Naive thymus-derived CD4-positive, alpha-beta T cell (primary cell): ENCODE data around the gene KDM2A. TPM values are rescaled to one million over a fixed set of nuclear protein-coding genes. Genes with fewer than 3 reads are reported as not detected.
A peak's percentile ranks its signal among the peaks of the same experiment; 100 is the strongest.

Source experiments
- ATAC-seq: fragments of 150-1000 bp; cut with Tn5 transposase; 2 replicates; pipeline ENCODE4 v1.10.0; 2021; ENCODE audit warnings: mild to moderate bottlenecking, moderate library complexity
- CTCF ChIA-PET: fragments of 350-600 bp; sonication (Branson Sonifier 250); formaldehyde crosslinking; loops from one replicate; lab custom pipeline; 2021; ENCODE audit warnings: antibody characterized with exemption; lab: Charles Lee
- POLR2A ChIA-PET: fragments of 350-600 bp; sonication (Branson Sonifier 250); formaldehyde crosslinking; loops from one replicate; lab custom pipeline; 2021; ENCODE audit warnings: antibody characterized with exemption, inconsistent platforms; lab: Charles Lee
- DNase-seq, 9 donors: peaks; one replicate each; pipeline versions ENCODE4 v3.0.0 to v3.0.0-alpha.2; 2020 to 2022; ENCODE audit warnings: mixed read lengths in 1 of 9
- H3K27ac ChIP-seq: one replicate; pipeline ENCODE4 v1.7.0; 2013; ENCODE audit warnings: mild to moderate bottlenecking, low read depth, low read length, moderate library complexity
- H3K27me3 ChIP-seq, 2 donors: one replicate each; pipeline ENCODE4 v1.7.0; 2013; ENCODE audit warnings: low read length in 2 of 2, mild to moderate bottlenecking in 2 of 2, moderate library complexity in 2 of 2; ENCODE audit not compliant: control insufficient read depth in 2 of 2, insufficient read depth in 2 of 2
- H3K36me3 ChIP-seq, 3 experiments: 1 replicate in 2 of 3; 2 replicates in 1 of 3; pipeline ENCODE4 v1.7.0; 2013; ENCODE audit warnings: low read length in 3 of 3, mild to moderate bottlenecking in 3 of 3, moderate library complexity in 1 of 3; ENCODE audit not compliant: insufficient read depth in 3 of 3, control insufficient read depth in 2 of 3
- H3K4me1 ChIP-seq, 2 donors: one replicate each; pipeline ENCODE4 v1.7.0; 2013; ENCODE audit warnings: low read length in 2 of 2, mild to moderate bottlenecking in 2 of 2, moderate library complexity in 1 of 2; ENCODE audit not compliant: control insufficient read depth in 2 of 2, insufficient read depth in 2 of 2
- H3K4me3 ChIP-seq: 2 replicates; pipeline ENCODE4 v1.7.0; 2013; ENCODE audit warnings: mild to moderate bottlenecking, low read length
- H3K9me3 ChIP-seq, 3 experiments: 1 replicate in 2 of 3; 2 replicates in 1 of 3; pipeline ENCODE4 v1.7.0; 2013; ENCODE audit warnings: low read length in 3 of 3; ENCODE audit not compliant: control insufficient read depth in 2 of 3
- H3K27ac Mint-ChIP-seq, 9 donors: one replicate each; pipeline ENCODE4 v1.8.0; 2020 to 2022; ENCODE audit warnings: mixed read lengths in 9 of 9, mild to moderate bottlenecking in 8 of 9, moderate library complexity in 5 of 9, inconsistent platforms in 2 of 9
- H3K27me3 Mint-ChIP-seq, 5 donors: one replicate each; pipeline ENCODE4 v1.8.0; 2021 to 2022; ENCODE audit warnings: mixed read lengths in 5 of 5, mild to moderate bottlenecking in 1 of 5
- H3K36me3 Mint-ChIP-seq, 5 donors: one replicate each; pipeline ENCODE4 v1.8.0; 2020 to 2022; ENCODE audit warnings: mixed read lengths in 5 of 5, mild to moderate bottlenecking in 3 of 5, inconsistent platforms in 1 of 5
- H3K4me1 Mint-ChIP-seq, 7 donors: one replicate each; pipeline ENCODE4 v1.8.0; 2020 to 2022; ENCODE audit warnings: mixed read lengths in 7 of 7, mild to moderate bottlenecking in 3 of 7, inconsistent platforms in 1 of 7
- H3K4me3 Mint-ChIP-seq, 10 donors: one replicate each; pipeline ENCODE4 v1.8.0; 2020 to 2022; ENCODE audit warnings: mild to moderate bottlenecking in 10 of 10, mixed read lengths in 10 of 10, moderate library complexity in 6 of 10, inconsistent platforms in 2 of 10
- H3K9me3 Mint-ChIP-seq, 11 donors: one replicate each; pipeline ENCODE4 v1.8.0; 2020 to 2022; ENCODE audit warnings: mixed read lengths in 11 of 11, mild to moderate bottlenecking in 4 of 11, inconsistent platforms in 1 of 11, moderate library complexity in 1 of 11
- intact Hi-C, 2 donors: fragments of 100-400 bp; cut with micrococcal nuclease; formaldehyde crosslinking; loops; one replicate each; pipeline ENCODE4 v1.15.1; 2023
- polyA plus RNA-seq, 2 donors: library from polyadenylated mRNA; unstranded; fragments of 300-500 nt; fragmentation: Illumina TruSeq; gene quantifications; one replicate each; pipeline ENCODE4 v1.2.3, GENCODE V29; 2021
- total RNA-seq, 6 experiments: library from RNA in 5 of 6; stranded (reverse) in 5 of 6; gene quantifications; 1 replicate in 5 of 6; 2 replicates in 1 of 6; pipeline ENCODE4 v1.2.3 and lab custom pipeline; 2021 to 2026

The KDM2A gene
- total and polyA plus RNA-seq, 7 experiments from 2014 or later = 8.7 to 298 (median 223) TPM

DNA sequence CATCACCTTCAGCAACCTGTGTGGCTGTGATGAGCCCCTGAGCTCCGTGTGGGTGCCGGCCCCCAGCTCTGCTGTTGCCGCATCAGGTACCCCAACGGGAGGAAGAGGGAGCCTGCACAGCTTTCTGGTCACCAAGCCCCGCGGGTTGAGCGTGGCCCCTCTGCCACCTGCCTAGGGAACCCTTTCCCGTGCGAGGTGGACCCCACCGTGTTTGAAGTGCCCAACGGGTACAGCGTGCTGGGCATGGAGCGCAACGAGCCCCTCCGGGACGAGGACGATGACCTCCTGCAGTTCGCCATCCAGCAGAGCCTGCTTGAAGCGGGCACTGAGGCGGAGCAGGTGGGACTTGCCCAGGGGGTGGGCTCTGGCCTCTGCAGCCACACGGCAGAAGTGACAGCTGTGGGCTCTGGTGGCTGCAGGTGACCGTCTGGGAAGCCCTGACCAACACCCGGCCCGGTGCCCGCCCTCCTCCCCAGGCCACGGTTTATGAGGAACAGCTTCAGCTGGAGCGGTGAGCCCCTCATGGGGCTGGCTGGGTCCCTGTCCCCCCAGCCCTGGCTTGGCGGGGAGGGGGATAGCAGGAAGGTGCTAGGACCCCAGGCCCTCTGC is 182.4 kb downstream of the KDM2A start:
- Mint-ChIP-seq H3K27ac (no peak overlapping the region), H3K4me3 (peak overlapping the region in 1 of 10 donors; percentile 4), H3K4me1 (peaks cover 3 to 29% (median 20%) of the 10 kb centered on the region in 7 donors), H3K27me3 (no peaks in the 10 kb centered on the region), H3K36me3 (peaks cover 5 to 28% (median 13%) of the 10 kb centered on the region in 5 donors), H3K9me3 (peaks cover 0 to 8% (median 3%) of the 10 kb centered on the region in 11 donors)
- Histone ChIP-seq H3K27ac (no peak overlapping the region), H3K4me1 (peaks cover 6 to 9% of the 10 kb centered on the region in 2 donors), H3K9me3 (no peaks in the 10 kb centered on the region), H3K4me3 (no peak overlapping the region), H3K36me3 (peaks cover 0 to 47% (median 21%) of the 10 kb centered on the region in 3 experiments), H3K27me3 (no peaks in the 10 kb centered on the region)
- ATAC-seq (no peak), DNase-seq (no peak)
- CTCF ChIA-PET = interaction anchor here (0.6 kb wide), 1 partner anchor 1970 kb away, joined by 3 read pairs; no protein-coding TSS in a partner anchor
- POLR2A ChIA-PET = interaction anchor here (0.6 to 10.1 kb wide), 7 partner anchors 12 to 61 kb away, joined by 3 to 124 read pairs (median 8); partner anchors contain the start of gene ANKRD13D
- intact Hi-C loops = no loop called here

DNA sequence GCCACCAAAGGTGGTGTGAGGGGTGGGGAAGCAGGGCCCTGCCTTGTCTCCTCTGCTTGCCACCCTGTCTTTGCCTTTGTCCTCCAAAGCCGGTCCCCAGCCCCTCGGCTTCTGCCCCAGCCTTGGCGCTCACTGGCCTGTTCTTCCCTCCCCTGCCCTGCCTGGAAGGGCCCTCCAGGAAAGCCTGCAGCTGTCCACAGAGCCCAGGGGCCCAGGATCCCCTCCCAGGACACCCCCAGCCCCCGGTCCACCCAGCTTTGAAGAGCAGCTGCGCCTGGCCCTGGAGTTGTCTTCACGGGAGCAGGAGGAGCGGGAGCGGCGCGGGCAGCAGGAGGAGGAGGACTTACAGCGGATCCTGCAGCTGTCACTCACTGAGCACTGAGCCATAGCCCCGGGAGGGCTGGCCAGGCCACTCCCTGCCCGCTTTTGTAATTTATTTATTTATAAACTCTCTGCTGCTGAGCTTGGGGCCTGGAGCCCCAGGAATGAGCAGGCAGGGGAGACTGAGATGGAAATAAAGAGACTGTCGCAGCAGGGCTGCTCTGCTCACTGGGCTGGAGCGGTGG is 183.0 kb downstream of the KDM2A start:
- no peak for ATAC-seq
- Histone ChIP-seq H3K27ac (peak overlapping the region; percentile 76), H3K9me3 (no peaks in the 10 kb centered on the region), H3K36me3 (peaks cover 0 to 41% (median 14%) of the 10 kb centered on the region in 3 experiments), H3K4me3 (no peak overlapping the region), H3K27me3 (no peaks in the 10 kb centered on the region), H3K4me1 (peaks cover 6 to 9% of the 10 kb centered on the region in 2 donors)
- H3K9me3 Mint-ChIP-seq = peaks cover 0 to 1% (median 0%) of the 10 kb centered on the region in 11 donors
- POLR2A ChIA-PET = interaction anchor here (0.6 to 10.1 kb wide), 9 partner anchors 10 to 63 kb away, joined by 3 to 124 read pairs (median 6); partner anchors contain the start of gene ANKRD13D
- H3K27ac Mint-ChIP-seq = peak overlapping the region in 5 of 9 donors; percentile 17 to 74 (median 62)
- intact Hi-C loops = no loop called here
- H3K36me3 Mint-ChIP-seq = peaks cover 1 to 21% (median 7%) of the 10 kb centered on the region in 5 donors
- DNase-seq = no peak
- peaks cover 2 to 23% (median 15%) of the 10 kb centered on the region in 7 donors for H3K4me1 Mint-ChIP-seq
- CTCF ChIA-PET = interaction anchor here (0.6 to 2.0 kb wide), 4 partner anchors 14 to 39 kb away, joined by 3 to 6 read pairs (median 5); no protein-coding TSS in a partner anchor
- H3K27me3 Mint-ChIP-seq = no peaks in the 10 kb centered on the region
- peak overlapping the region in 8 of 10 donors; percentile 25 to 79 (median 66) for H3K4me3 Mint-ChIP-seq

- Mint-ChIP-seq H3K27ac (peak overlapping the region in 6 of 9 donors; percentile 17 to 74 (median 55)), H3K9me3 (no peaks in the 10 kb centered on the region), H3K27me3 (no peaks in the 10 kb centered on the region), H3K36me3 (peaks cover 0 to 19% (median 6%) of the 10 kb centered on the region in 5 donors), H3K4me1 (peaks cover 2 to 21% (median 12%) of the 10 kb centered on the region in 7 donors), H3K4me3 (peak overlapping the region; percentile 25 to 79 (median 64))
- Histone ChIP-seq H3K4me1 (peaks cover 6 to 9% of the 10 kb centered on the region in 2 donors), H3K9me3 (no peaks in the 10 kb centered on the region), H3K36me3 (peaks cover 0 to 40% (median 13%) of the 10 kb centered on the region in 3 experiments), H3K27ac (peak overlapping the region; percentile 76), H3K27me3 (no peaks in the 10 kb centered on the region), H3K4me3 (peak overlapping the region; percentile 61)
- ChIA-PET CTCF (interaction anchor here (0.6 to 2.0 kb wide), 4 partner anchors 14 to 40 kb away, joined by 3 to 6 read pairs (median 5); no protein-coding TSS in a partner anchor), POLR2A (interaction anchor here (0.5 to 10.1 kb wide), 14 partner anchors 9 to 79 kb away, joined by 3 to 124 read pairs (median 4); partner anchors contain the start of genes ANKRD13D and POLD4)
- ATAC-seq = peak; percentile 65
- DNase-seq = peak in 2 of 9 donors; percentile 8 to 23
- intact Hi-C loops = loop anchor here in 1 of 2 donors (1.0 kb wide), 2 partner anchors 13 to 15 kb away; partner anchors contain the start of gene ANKRD13D
These were observed 183.6 kb downstream of the KDM2A start for GRCh38 chr11:67302571-67303131.

DNA sequence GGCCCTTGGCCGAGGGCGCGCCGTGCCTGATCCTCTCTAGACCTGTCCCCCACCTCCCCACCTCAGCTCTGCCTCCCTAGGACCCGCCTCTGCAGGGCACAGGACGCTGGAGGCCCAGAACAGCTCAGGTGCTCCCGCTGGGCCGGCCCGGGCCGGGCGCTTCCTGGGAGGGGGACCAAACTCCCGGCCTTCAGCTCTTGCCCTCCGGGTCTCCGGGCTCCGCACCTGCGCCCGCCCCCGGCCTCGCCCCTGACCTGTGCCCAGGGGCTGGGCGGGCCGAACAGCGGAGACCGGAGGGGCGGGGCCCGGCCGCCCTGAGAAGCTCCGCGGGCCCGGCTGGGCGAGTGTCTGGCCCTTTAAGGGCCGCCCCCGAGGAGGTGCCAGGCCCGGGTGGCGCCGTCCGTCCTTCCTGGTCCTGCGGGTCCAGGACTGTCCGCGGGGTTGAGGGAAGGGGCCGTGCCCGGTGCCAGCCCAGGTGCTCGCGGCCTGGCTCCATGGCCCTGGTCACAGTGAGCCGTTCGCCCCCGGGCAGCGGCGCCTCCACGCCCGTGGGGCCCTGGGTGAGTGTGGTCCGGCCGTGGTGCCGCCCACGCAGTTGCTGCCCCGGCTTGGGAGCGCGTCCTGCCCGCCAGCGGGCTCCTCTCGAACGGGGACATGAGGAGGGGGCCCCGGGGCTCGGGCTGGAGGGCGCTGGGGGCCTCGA is 184.2 kb downstream of the KDM2A start, which contains the start of gene SSH3:
Gene SSH3, plus strand, starts transcription at position 399 of the 703 bp plus-strand sequence. Its CDS starts 96 bp downstream, at position 495.
- intact Hi-C loops = loop anchor here in 1 of 2 donors (1.0 kb wide), 2 partner anchors 14 kb away; partner anchors contain the start of gene ANKRD13D
- H3K4me3 Mint-ChIP-seq = peak within 1 kb of the TSS; percentile 25 to 79 (median 68)
- H3K27ac Mint-ChIP-seq = peak within 1 kb of the TSS in 6 of 9 donors; percentile 17 to 74 (median 55)
- H3K27me3 ChIP-seq = no peaks in the 10 kb centered on the region
- peak within 1 kb of the TSS; percentile 61 for H3K4me3 ChIP-seq
- no peaks in the 10 kb centered on the region for H3K9me3 ChIP-seq
- H3K36me3 ChIP-seq = peaks cover 0 to 36% (median 13%) of the 10 kb centered on the region in 3 experiments
- DNase-seq (peak in 6 of 9 donors; percentile 17 to 63 (median 24)), ATAC-seq (peak; percentile 80)
- H3K36me3 Mint-ChIP-seq = peaks cover 0 to 13% (median 5%) of the 10 kb centered on the region in 5 donors
- H3K27ac ChIP-seq = peak within 1 kb of the TSS; percentile 76
- peaks cover 0 to 18% (median 11%) of the 10 kb centered on the region in 7 donors for H3K4me1 Mint-ChIP-seq
- H3K4me1 ChIP-seq = peaks cover 6 to 9% of the 10 kb centered on the region in 2 donors
- no peaks in the 10 kb centered on the region for H3K9me3 Mint-ChIP-seq
- CTCF ChIA-PET = interaction anchor here (1.4 to 2.0 kb wide), 3 partner anchors 14 to 41 kb away, joined by 5 to 6 read pairs (median 5); no protein-coding TSS in a partner anchor
- H3K27me3 Mint-ChIP-seq = no peaks in the 10 kb centered on the region
- POLR2A ChIA-PET = interaction anchor here (0.5 to 10.1 kb wide), 14 partner anchors 9 to 79 kb away, joined by 3 to 124 read pairs (median 4); partner anchors contain the start of genes ANKRD13D and POLD4

DNA sequence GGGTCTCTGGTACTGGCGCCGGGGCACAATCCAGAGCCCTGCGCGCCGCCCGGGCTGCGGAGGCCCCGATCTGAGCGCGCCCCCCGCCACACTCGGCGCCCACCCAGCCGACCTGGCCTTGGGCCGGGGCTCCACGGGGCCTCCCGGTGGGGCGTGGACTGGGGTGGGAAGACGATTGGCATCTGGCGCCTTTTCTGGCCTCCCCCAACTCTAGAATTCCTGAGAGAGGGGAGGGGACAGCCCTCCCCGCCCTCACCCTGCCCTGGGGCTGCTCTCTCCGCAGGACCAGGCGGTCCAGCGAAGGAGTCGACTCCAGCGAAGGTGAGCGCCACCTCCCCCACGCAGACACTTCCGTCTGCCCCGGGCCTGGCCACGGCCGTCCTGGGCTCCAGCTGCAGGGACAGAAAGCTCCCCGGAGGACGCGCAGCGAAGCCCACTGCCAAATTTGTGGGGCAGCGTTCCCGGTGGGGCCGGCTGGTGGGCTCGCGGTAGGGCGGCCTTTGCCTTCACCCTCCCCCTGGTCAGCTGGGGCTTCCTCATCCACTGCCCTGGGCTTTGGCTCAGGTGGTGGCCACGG is 184.9 kb downstream of the KDM2A start:
- Mint-ChIP-seq H3K27ac (peak overlapping the region in 2 of 9 donors; percentile 5 to 46), H3K4me1 (peaks cover 0 to 13% (median 6%) of the 10 kb centered on the region in 7 donors), H3K9me3 (no peaks in the 10 kb centered on the region), H3K4me3 (peak overlapping the region; percentile 25 to 79 (median 67)), H3K36me3 (peaks cover 0 to 8% (median 0%) of the 10 kb centered on the region in 5 donors), H3K27me3 (no peaks in the 10 kb centered on the region)
- peak in 4 of 9 donors; percentile 19 to 34 (median 26) for DNase-seq
- intact Hi-C loops = loop anchor here in 1 of 2 donors (1.0 kb wide), 2 partner anchors 13 to 15 kb away; partner anchors contain the start of gene ANKRD13D
- POLR2A ChIA-PET = interaction anchor here (1.3 to 10.1 kb wide), 8 partner anchors 10 to 63 kb away, joined by 4 to 124 read pairs (median 7); partner anchors contain the start of genes ANKRD13D and POLD4
- Histone ChIP-seq H3K27ac (peak overlapping the region; percentile 76), H3K36me3 (peaks cover 0 to 30% (median 12%) of the 10 kb centered on the region in 3 experiments), H3K9me3 (no peaks in the 10 kb centered on the region), H3K27me3 (no peaks in the 10 kb centered on the region), H3K4me3 (peak overlapping the region; percentile 61), H3K4me1 (peaks cover 6 to 9% of the 10 kb centered on the region in 2 donors)
- CTCF ChIA-PET = interaction anchor here (0.6 to 2.0 kb wide), 6 partner anchors 10 to 64 kb away, joined by 3 to 5 read pairs (median 4); no protein-coding TSS in a partner anchor
- ATAC-seq = peak; percentile 43
